ENCODE results near the gene FBH1.
"Not testable (repeated sequence)": the region's sequence is repeated elsewhere in the genome, so short reads cannot be mapped to it uniquely, and the experiment has no call there.

Gene FBH1

GRCh38 chr10:5876181-5876768 is 13.8 kb upstream of the FBH1 start:
- no peak for DNase-seq

DNA sequence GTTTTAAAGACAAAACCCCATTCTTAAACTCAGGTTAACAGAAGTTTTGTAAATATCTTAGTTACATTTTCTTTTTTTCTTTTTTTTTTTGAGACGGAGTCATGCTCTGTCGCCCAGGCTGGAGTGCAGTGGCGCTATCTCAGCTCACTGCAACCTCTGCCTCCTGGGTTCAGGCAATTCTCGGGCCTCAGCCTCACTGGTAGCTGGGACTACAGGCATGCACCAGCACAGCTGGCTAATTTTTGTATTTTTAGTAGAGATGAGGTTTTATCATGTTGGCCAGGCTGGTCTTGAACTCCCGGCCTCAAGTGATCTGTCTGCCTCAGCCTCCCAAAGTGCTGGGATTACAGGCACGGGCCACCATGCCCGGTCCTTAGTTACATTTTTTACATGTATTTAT is 13.0 kb upstream of the FBH1 start:
- DNase-seq = not testable (repeated sequence)

DNA sequence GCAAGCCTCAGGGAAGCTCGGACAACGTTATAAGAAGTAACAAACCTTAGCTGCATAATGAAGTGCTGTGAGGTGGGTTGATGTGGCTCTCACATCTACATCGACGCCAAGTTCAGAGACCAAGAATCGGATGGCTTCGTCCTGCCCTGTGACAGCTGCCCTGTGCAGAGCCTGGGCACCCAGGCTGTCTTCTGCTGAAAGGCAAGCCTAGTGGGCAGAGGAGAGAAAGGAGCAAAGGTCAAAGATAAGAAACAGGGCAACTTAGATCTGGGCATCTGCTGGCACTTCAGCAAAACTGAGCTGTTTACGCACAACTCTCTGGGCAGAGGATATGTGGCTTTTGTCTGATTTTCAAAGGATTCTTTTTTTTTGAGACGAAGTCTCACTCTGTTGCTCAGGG is 7.1 kb upstream of the FBH1 start:
- DNase-seq = no peak

DNA sequence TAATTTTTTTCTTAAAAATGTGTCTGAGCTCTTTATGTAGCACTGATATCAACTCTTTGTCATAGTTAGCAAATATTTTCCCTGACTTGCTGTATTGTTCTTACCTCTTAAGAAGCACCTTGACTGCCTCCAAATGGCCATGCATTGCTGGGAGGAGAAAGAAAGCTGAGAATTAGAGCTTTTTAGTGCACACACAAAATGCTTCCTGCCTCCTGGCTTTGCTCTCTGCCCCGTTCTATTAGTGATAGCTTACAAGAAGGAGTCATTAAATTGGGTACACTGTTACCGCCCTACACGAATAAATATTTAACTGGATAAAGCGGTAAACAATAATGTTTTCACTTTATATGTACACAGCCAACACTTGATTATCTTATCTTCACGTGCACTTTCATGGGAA is 4.4 kb upstream of the FBH1 start:
- no peak for DNase-seq

DNA sequence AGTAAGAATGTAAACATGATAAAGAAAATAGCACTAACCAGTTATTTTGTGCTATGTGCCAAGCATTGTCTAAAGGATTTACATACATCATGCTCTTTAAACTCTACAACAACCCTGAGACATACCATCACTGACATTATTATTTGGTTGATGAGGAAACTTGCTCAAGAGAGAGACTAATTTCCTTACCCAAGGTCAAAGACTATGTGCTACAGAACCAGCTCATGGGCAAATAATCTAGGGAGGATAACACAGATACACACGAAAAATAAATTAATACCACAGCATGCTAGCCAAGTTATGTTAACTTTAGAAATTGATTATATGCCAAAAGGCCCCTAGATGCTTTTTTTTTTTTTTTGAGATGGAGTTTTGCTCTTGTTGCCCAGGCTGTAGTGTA is 3.0 kb upstream of the FBH1 start:
- no peak for DNase-seq

DNA sequence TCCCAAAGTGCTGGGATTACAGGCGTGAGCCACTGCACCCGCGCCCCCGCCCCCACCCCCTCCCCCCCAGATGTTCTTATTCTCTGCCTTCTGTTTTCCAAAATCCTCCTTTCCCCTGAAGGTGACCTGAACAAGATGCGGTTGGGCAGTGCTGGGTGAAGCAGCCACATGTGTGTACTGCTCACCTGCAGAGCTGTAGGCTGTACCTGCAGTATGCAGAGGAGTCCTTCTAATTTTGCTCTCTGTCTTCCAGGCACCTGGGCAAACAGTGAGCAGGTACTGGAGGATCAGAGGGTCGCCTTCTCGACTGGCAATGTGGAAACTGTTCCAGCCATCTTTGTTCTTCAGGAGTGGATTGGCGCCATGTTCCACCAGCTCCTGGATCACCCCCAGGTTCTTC is 2.4 kb upstream of the FBH1 start:
- DNase-seq = no peak

DNA sequence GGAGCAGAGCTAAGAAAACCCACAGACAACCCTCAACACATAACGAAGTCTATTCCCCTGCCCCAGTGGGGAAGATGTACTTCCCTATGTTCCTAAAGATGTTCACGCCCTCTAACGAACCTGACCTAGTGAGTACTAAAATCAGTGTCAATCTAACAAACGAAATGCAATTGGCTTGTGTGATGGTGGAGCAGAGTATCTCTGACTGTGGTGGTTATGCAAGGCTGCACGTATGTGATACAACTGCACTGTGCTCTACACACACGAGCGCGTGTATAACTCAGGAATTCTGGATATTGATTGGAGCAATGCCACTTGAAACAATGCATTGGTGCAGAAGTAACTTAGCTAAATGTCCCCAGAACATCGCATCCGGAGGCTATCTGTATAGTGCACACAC is 1.7 kb upstream of the FBH1 start:
- DNase-seq = peak; percentile 6

DNA sequence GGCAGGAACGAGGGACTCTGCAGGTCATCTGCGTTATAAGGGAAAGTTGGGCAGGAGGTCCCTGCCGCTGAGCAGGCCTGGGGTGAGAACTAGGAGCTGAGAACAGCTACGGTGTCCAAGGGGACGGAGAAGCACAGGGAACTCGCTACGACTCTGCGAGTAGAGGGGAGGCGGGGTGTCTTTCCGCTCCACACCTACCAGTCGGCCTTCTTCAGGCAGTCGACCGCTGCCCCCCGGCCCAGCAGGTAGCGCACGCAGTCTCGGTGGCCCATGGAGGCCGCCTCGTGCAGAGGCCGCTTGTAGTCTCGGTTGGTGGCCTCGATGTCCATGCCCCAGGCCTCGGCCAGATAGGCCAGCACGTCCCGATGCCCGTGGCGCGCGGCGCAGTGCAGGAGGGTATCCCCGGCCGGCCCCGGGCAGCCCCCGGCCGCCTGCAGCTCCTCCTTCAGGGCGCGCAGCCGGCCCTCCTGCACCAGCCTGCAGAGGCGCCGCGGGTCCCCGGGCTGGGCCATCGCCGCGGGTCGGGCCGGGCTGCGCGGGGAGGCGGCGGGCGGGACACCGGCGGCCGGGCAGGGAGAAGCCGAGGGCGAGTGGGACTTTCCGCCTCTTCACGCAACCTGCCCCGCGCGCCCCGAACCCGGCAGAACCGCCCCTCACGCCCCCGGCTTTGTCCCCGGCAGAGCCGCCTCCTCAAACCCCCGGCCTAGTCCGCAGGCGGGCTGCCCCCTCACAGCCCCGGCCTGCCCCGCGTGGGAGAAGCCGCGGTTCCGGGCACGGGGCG is 1.0 kb upstream of the FBH1 start:
- peak; percentile 1 for DNase-seq

DNA sequence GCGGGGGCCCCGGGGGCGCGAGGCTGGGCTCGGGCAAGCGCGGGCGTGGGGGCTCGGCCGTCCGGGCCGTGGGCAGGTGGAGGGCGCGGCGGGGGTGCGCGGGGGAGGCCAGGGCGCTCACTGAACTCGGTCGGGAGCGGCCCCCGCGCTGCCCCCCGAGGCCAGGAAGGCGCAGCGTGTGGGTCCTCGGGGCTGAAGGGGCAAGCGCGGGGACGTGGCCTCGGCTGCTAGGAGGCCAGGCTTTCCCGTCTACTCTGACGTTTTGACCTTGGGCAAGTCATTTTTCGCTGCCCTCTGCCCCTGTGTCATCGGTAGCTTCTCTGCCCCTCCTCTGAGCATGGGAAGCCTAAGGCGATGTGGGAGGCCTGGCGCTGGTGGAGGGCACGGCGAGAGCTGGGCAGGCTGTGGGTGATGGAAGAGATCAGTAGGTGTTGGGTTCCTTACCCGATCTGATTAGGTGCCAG is 441 bp downstream of the FBH1 start:
- no peak for DNase-seq

- DNase-seq = no peak
Measured at GRCh38 chr10:5891009-5891408, 966 bp downstream of the FBH1 start.

GRCh38 chr10:5892007-5892406 is 2.0 kb downstream of the FBH1 start:
- DNase-seq = no peak

- no peak for DNase-seq
Measured at GRCh38 chr10:5893321-5893720, 3.3 kb downstream of the FBH1 start.

GRCh38 chr10:5894403-5894802 is 4.4 kb downstream of the FBH1 start:
- DNase-seq = no peak

GRCh38 chr10:5894873-5895272 is 4.8 kb downstream of the FBH1 start:
- no peak for DNase-seq

GRCh38 chr10:5895365-5895764 is 5.3 kb downstream of the FBH1 start:
- no peak for DNase-seq

GRCh38 chr10:5895804-5896203 is 5.8 kb downstream of the FBH1 start:
- DNase-seq = no peak

DNA sequence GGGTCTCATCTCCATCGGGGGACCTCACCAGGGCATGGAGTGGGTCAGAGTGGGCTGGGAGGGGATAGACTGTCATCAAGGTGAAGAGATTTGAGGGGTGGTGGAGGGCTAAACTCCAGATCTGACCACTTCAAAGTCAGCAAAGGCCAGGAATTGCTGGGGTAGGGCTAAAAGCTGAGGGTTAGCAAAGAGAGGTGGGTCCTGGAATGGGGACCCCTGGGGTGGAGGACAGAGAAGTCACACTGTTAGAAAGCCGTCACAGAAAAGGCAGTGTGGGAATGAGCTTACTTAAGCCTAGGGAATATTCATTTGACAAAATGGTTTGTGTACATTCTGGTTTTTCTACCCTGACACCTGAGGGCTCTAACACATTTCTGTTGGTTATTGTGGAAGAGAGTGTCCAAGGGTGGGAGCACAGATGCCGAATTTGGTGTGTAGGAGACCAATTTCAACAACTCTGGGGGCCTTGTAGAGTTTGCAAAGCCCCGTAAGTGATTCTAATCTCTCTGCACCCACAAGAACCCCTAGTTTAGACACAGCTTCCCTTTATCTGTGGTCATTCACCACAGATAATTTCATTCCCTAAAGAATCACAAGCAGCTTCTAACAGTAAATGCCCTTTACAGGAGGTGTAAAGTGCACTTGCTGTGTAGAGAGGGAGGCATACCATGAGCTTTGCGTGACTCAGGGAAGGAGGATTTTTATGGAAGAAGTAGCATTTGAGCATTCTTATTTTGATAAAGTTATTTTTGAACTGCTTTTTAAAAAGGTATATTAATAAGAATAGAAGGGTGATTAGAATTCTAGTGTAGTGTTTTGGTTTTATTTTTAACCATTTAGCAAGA is 6.4 kb downstream of the FBH1 start:
- DNase-seq = no peak

DNA sequence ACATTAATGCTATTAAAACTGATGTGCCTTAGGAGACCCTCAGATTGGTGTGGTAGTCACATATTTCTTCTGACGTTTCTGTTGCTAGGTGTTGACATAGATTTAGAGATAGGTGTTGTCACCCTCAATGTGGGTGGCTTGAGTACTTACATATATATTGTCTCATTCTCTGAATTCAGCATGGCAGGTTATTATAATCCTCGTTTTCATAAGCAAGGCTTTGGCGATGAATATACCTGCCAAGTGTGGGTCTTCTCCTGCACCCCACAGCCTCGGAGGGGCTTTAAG is 7.0 kb downstream of the FBH1 start:
- DNase-seq = no peak

- no peak for DNase-seq
Measured at GRCh38 chr10:5897504-5897903, 7.5 kb downstream of the FBH1 start.

DNA sequence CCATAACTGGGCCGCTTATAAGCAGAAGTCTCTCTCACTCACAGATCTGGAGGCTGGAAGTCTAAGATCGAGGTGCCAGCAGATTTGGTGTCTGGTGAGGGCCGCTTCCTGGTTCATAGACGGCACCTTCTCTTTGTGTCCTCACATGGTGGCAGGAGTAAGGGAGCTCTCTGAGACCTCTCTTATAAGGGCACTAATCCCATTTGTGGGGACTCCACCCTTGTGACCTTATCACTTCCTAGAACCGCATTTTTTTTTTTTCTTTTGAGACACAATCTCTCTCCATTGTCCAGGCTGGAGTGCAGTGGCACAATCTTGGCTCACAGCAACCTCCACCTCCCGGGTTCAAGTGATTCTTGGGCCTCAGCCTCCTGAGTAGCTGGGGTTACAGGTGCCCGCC is 8.1 kb downstream of the FBH1 start:
- no peak for DNase-seq

GRCh38 chr10:5900247-5900646 is 10.2 kb downstream of the FBH1 start:
- no peak for DNase-seq

DNA sequence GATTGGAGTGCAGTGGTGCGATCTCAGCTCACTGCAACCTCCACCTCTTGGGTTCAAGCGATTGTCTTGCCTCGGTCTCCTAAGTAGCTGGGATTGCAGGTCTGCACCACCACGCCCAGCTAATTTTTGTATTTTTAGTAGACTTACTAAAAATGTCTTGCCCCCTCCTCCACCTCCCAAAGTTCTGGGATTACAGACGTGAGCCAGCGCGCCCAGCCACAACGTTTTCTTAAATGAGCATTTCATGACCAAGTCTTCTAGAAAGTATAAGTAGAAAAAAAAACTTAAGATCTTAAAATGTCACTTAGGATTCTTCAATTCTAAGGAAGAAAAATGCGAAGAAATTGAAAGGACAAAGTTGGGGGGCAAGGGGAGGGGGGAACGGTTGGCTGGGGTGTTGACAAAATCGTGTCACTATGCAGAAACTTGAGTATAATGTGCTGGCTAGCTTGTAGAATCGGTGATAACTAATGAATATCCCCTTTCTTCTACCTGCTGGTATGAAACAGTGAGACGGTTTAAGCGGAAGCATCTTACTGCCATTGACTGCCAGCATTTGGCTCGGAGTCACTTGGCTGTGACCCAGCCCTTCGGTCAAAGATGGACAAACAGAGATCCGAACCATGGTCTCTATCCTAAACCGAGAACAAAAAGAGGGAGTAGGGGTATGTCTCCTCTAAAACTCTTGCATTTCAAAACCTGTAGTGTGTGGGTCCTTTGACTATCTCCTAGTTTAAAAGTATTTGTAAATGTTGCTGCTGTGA is 12.7 kb downstream of the FBH1 start:
- no peak for DNase-seq

DNA sequence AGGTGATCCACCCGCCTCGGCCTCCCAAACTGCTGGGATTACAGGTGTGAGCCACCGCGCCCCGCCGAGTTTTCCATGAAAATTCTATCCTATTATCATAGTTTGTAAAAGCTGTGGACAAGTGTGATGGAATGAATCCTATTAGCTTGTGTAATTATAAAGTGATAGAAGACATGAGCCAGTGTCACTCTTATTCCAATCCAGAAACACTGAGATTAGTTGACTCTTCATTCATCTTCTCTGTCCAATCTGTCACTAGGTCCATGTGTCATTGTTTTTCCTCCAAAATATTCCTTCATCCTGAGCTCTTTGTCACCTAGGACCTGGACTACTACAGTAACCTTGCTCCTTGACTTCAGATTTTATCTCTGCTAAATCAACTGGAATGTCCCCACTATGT is 13.5 kb downstream of the FBH1 start:
- DNase-seq = no peak
